Activated CD4-positive, alpha-beta T cell treated with anti-CD3 and anti-CD28 coated beads, Interleukin-2, amount 50 U/mL, for 4 hours (primary cell): Measurements from ENCODE around the gene RASGRF1.

Experiments
- DNase-seq, 2 experiments: peaks; one replicate each; pipeline ENCODE4 v3.0.0-alpha.2; 2020

Gene RASGRF1

GRCh38 chr15:79093352-79093935 lies 2.9 kb upstream of the RASGRF1 start:
- DNase-seq = no peak

- DNase-seq = no peak
These were observed 1.8 kb upstream of the RASGRF1 start for GRCh38 chr15:79092382-79092781.

GRCh38 chr15:79091204-79091867 lies 756 bp upstream of the RASGRF1 start:
- no peak for DNase-seq

GRCh38 chr15:79089890-79090486 lies 592 bp downstream of the RASGRF1 start:
- DNase-seq = no peak

- no peak for DNase-seq
These were observed 1.2 kb downstream of the RASGRF1 start for GRCh38 chr15:79089331-79089889.

- DNase-seq = no peak
These were observed 2.0 kb downstream of the RASGRF1 start for GRCh38 chr15:79088426-79089205.

- no peak for DNase-seq
These were observed 3.8 kb downstream of the RASGRF1 start for GRCh38 chr15:79086814-79087213.

GRCh38 chr15:79084308-79084968 lies 6.1 kb downstream of the RASGRF1 start:
- no peak for DNase-seq

- no peak for DNase-seq
These were observed 7.4 kb downstream of the RASGRF1 start for GRCh38 chr15:79083154-79083553.

GRCh38 chr15:79082363-79083070 lies 8.1 kb downstream of the RASGRF1 start:
- no peak for DNase-seq

- no peak for DNase-seq
These were observed 11.7 kb downstream of the RASGRF1 start for GRCh38 chr15:79078763-79079410.

GRCh38 chr15:79078003-79078402 lies 12.6 kb downstream of the RASGRF1 start:
- DNase-seq = no peak

- DNase-seq = no peak
These were observed 13.9 kb downstream of the RASGRF1 start for GRCh38 chr15:79076661-79077060.

- no peak for DNase-seq
These were observed 15.3 kb downstream of the RASGRF1 start for GRCh38 chr15:79075256-79075655.

GRCh38 chr15:79073336-79073735 lies 17.2 kb downstream of the RASGRF1 start:
- no peak for DNase-seq

GRCh38 chr15:79071901-79072300 lies 18.7 kb downstream of the RASGRF1 start:
- no peak for DNase-seq

GRCh38 chr15:79068790-79069189 lies 21.8 kb downstream of the RASGRF1 start:
- no peak for DNase-seq

- no peak for DNase-seq
These were observed 22.6 kb downstream of the RASGRF1 start for GRCh38 chr15:79067969-79068368.

- no peak for DNase-seq
These were observed 23.3 kb downstream of the RASGRF1 start for GRCh38 chr15:79067072-79067833.

- DNase-seq = no peak
These were observed 24.0 kb downstream of the RASGRF1 start for GRCh38 chr15:79066391-79067071.
